Left ventricle myocardium inferior (tissue), 1 donor: ENCODE results near the gene NACC2. TPM values are rescaled to one million over a fixed set of nuclear protein-coding genes. Genes with fewer than 3 reads are reported as not detected.
"Not testable (repeated sequence)": the region's sequence is repeated elsewhere in the genome, so short reads cannot be mapped to it uniquely, and the experiment has no call there.

Experiments used
- DNase-seq: peaks from one replicate; pipeline ENCODE4 v3.0.0-alpha.2; 2020
- H3K27ac ChIP-seq: fragments of 200-600 bp; replicated peaks from 2 replicates; pipeline ENCODE4 v1.8.0; 2021
- H3K27me3 ChIP-seq: fragments of 200-600 bp; 2 replicates; pipeline ENCODE4 v1.8.0; 2021; ENCODE audit warnings: low read depth
- H3K36me3 ChIP-seq: fragments of 200-600 bp; 2 replicates; pipeline ENCODE4 v1.8.0; 2021
- H3K4me1 ChIP-seq: fragments of 200-600 bp; 2 replicates; pipeline ENCODE4 v1.8.0; 2021
- H3K4me3 ChIP-seq: fragments of 200-600 bp; 2 replicates; pipeline ENCODE4 v1.8.0; 2021; ENCODE audit warnings: mild to moderate bottlenecking, moderate library complexity
- H3K9me3 ChIP-seq: fragments of 200-600 bp; replicated peaks from 2 replicates; pipeline ENCODE4 v1.8.0; 2021
- CTCF ChIP-seq: fragments of 200-600 bp; IDR thresholded peaks from 2 replicates; pipeline ENCODE4 v1.8.0; 2021; ENCODE audit warnings: antibody characterized with exemption, mild to moderate bottlenecking, borderline replicate concordance
- intact Hi-C: fragments of 100-400 bp; cut with micrococcal nuclease; formaldehyde crosslinking; loops from one replicate; pipeline ENCODE4 v1.11.0; 2022
- total RNA-seq: library from RNA; stranded (reverse); fragmentation: NEBNext Ultra II Directional; extraction: Animal tissue kit (Norgen Biotek cat#: 25700); gene quantifications from one replicate; pipeline ENCODE4 v1.2.1, GENCODE V29; 2021
- donor health status: DM: no; HTN: yes; CAD: no; lungs with severe emphysema.

The NACC2 gene
- total RNA-seq, 1 donor from 2014 or later = 29.5 TPM

- Histone ChIP-seq H3K36me3 (peaks cover 14% of the 10 kb centered on the region), H3K27me3 (no peaks in the 10 kb centered on the region), H3K9me3 (peaks cover under 1% of the 10 kb centered on the region), H3K4me1 (peaks cover 37% of the 10 kb centered on the region), H3K4me3 (no peak overlapping the region), H3K27ac (no peak overlapping the region)
- intact Hi-C loops = no loop called here
- no peak for DNase-seq
- TF ChIP-seq CTCF = no peak
These were observed 64.0 kb downstream of the NACC2 start for GRCh38 chr9:136031094-136031493.

- Histone ChIP-seq H3K36me3 (peaks cover 14% of the 10 kb centered on the region), H3K9me3 (no peaks in the 10 kb centered on the region), H3K27ac (no peak overlapping the region), H3K4me3 (no peak overlapping the region), H3K27me3 (no peaks in the 10 kb centered on the region), H3K4me1 (peaks cover 33% of the 10 kb centered on the region)
- TF ChIP-seq CTCF = no peak
- DNase-seq = no peak
- intact Hi-C loops = no loop called here
These were observed 65.5 kb downstream of the NACC2 start for GRCh38 chr9:136029556-136029955.

- Histone ChIP-seq H3K36me3 (peaks cover 14% of the 10 kb centered on the region), H3K9me3 (no peaks in the 10 kb centered on the region), H3K4me3 (no peak overlapping the region), H3K4me1 (peaks cover 36% of the 10 kb centered on the region), H3K27me3 (no peaks in the 10 kb centered on the region), H3K27ac (no peak overlapping the region)
- intact Hi-C loops = no loop called here
- no peak for DNase-seq
- no peak for TF ChIP-seq CTCF
These were observed 66.2 kb downstream of the NACC2 start for GRCh38 chr9:136028760-136029470.

- intact Hi-C loops, H3K27me3 ChIP-seq, H3K4me3 ChIP-seq, H3K9me3 ChIP-seq, H3K27ac ChIP-seq, DNase-seq: not testable (repeated sequence)
- Histone ChIP-seq H3K36me3 (peaks cover 14% of the 10 kb centered on the region), H3K4me1 (peaks cover 42% of the 10 kb centered on the region)
These were observed 68.2 kb downstream of the NACC2 start for GRCh38 chr9:136026943-136027289.

GRCh38 chr9:136026266-136026942 lies 68.7 kb downstream of the NACC2 start:
- no peak for DNase-seq
- H3K4me3 ChIP-seq = no peak overlapping the region
- no peaks in the 10 kb centered on the region for H3K9me3 ChIP-seq
- H3K4me1 ChIP-seq = peaks cover 42% of the 10 kb centered on the region
- peaks cover 14% of the 10 kb centered on the region for H3K36me3 ChIP-seq
- intact Hi-C loops = no loop called here
- H3K27me3 ChIP-seq = no peaks in the 10 kb centered on the region
- TF ChIP-seq CTCF = no peak
- H3K27ac ChIP-seq = no peak overlapping the region

GRCh38 chr9:136025481-136025880 lies 69.6 kb downstream of the NACC2 start:
- no peak for DNase-seq

More at GRCh38 chr9:136025481-136025880, 69.6 kb downstream of the NACC2 start:
- H3K4me1 ChIP-seq = peaks cover 43% of the 10 kb centered on the region
- no peaks in the 10 kb centered on the region for H3K27me3 ChIP-seq
- peaks cover 14% of the 10 kb centered on the region for H3K36me3 ChIP-seq
- H3K4me3 ChIP-seq = no peak overlapping the region
- TF ChIP-seq CTCF = no peak
- intact Hi-C loops = no loop called here
- H3K27ac ChIP-seq = no peak overlapping the region
- no peaks in the 10 kb centered on the region for H3K9me3 ChIP-seq
